ENCODE data around the gene MED13L. TPM values are rescaled to one million over a fixed set of nuclear protein-coding genes. Genes with fewer than 3 reads are reported as not detected.
"Not testable (repeated sequence)": the region's sequence is repeated elsewhere in the genome, so short reads cannot be mapped to it uniquely, and the experiment has no call there.

Gene MED13L
- total RNA-seq, 1 donor from 2014 or later: 39.8 TPM

- no peak overlapping the region for H3K4me3 ChIP-seq (ENCODE audit: low read depth, low read length)
- H3K27me3 ChIP-seq (ENCODE audit: control insufficient read depth, insufficient read depth, low read length): no peaks in the 10 kb centered on the region
- DNase-seq (ENCODE audit: low read depth) (no peak), FAIRE-seq (no peak)
- no peaks in the 10 kb centered on the region for H3K36me3 ChIP-seq (ENCODE audit: control insufficient read depth, insufficient read depth, low read length)
- no peak for TF ChIP-seq CTCF (IDR thresholded peaks at IDR 0.05; ENCODE audit: insufficient read depth, low read length, severe bottlenecking)
Observed at GRCh38 chr12:116043659-116044535, 233.6 kb downstream of the MED13L start.

GRCh38 chr12:116040402-116040801 is 237.1 kb downstream of the MED13L start:
- H3K36me3 ChIP-seq (ENCODE audit: control insufficient read depth, insufficient read depth, low read length): no peaks in the 10 kb centered on the region
- no peaks in the 10 kb centered on the region for H3K27me3 ChIP-seq (ENCODE audit: control insufficient read depth, insufficient read depth, low read length)
- no peak for DNase-seq (ENCODE audit: low read depth)
- no peak overlapping the region for H3K4me3 ChIP-seq (ENCODE audit: low read depth, low read length)
- no peak for TF ChIP-seq CTCF (IDR thresholded peaks at IDR 0.05; ENCODE audit: insufficient read depth, low read length, severe bottlenecking)
- no peak for FAIRE-seq

- FAIRE-seq: no peak
Observed at GRCh38 chr12:116039081-116039480, 238.4 kb downstream of the MED13L start.

GRCh38 chr12:116037941-116038837 is 239.3 kb downstream of the MED13L start:
- no peaks in the 10 kb centered on the region for H3K27me3 ChIP-seq (ENCODE audit: control insufficient read depth, insufficient read depth, low read length)
- no peak for TF ChIP-seq CTCF (IDR thresholded peaks at IDR 0.05; ENCODE audit: insufficient read depth, low read length, severe bottlenecking)
- DNase-seq (ENCODE audit: low read depth) (no peak), FAIRE-seq (no peak)
- H3K36me3 ChIP-seq (ENCODE audit: control insufficient read depth, insufficient read depth, low read length): no peaks in the 10 kb centered on the region
- H3K4me3 ChIP-seq (ENCODE audit: low read depth, low read length): no peak overlapping the region

More at GRCh38 chr12:116039081-116039480, 238.4 kb downstream of the MED13L start:
- no peaks in the 10 kb centered on the region for H3K27me3 ChIP-seq (ENCODE audit: control insufficient read depth, insufficient read depth, low read length)
- no peak for DNase-seq (ENCODE audit: low read depth)
- no peak overlapping the region for H3K4me3 ChIP-seq (ENCODE audit: low read depth, low read length)
- no peak for TF ChIP-seq CTCF (IDR thresholded peaks at IDR 0.05; ENCODE audit: insufficient read depth, low read length, severe bottlenecking)
- H3K36me3 ChIP-seq (ENCODE audit: control insufficient read depth, insufficient read depth, low read length): no peaks in the 10 kb centered on the region

GRCh38 chr12:116033765-116034164 is 243.7 kb downstream of the MED13L start:
- Histone ChIP-seq H3K36me3 (ENCODE audit: control insufficient read depth, insufficient read depth, low read length) (no peaks in the 10 kb centered on the region), H3K4me3 (ENCODE audit: low read depth, low read length) (no peak overlapping the region), H3K27me3 (ENCODE audit: control insufficient read depth, insufficient read depth, low read length) (no peaks in the 10 kb centered on the region)
- TF ChIP-seq CTCF (IDR thresholded peaks at IDR 0.05; ENCODE audit: insufficient read depth, low read length, severe bottlenecking): no peak
- FAIRE-seq (no peak), DNase-seq (ENCODE audit: low read depth) (no peak)

GRCh38 chr12:116031624-116032023 is 245.9 kb downstream of the MED13L start:
- H3K36me3 ChIP-seq (ENCODE audit: control insufficient read depth, insufficient read depth, low read length); DNase-seq (ENCODE audit: low read depth); H3K4me3 ChIP-seq (ENCODE audit: low read depth, low read length); H3K27me3 ChIP-seq (ENCODE audit: control insufficient read depth, insufficient read depth, low read length); FAIRE-seq: not testable (repeated sequence)

Measured in bronchial epithelial cell (primary cell).